ENCODE data around the gene UMAD1.

The UMAD1 gene

DNA sequence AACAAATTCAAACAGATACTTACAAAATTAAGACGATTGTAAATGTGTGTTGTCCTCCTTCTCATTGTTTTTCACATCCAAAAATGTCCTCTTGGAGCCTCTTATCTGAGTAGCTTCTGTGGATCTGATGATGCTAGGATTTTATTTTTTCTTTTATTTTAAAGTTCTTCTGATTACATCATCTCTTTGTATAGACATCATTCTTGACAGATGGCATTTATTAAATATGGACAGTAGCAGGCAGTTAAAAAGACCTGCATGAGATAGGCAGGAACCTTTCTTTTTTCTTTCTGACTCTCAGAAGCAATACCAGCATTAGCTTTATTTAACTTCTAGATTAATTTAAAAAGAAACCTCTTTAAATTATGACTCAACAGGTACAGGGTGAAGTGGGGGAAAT lies 77.9 kb downstream of the UMAD1 start, which contains the start of gene RPA3:
RPA3 (minus strand) TSS at position 116 of the 400 bp plus-strand sequence. CDS start 78,189 bp downstream, outside the sequence.
- TF ChIP-seq, protein P1, sequence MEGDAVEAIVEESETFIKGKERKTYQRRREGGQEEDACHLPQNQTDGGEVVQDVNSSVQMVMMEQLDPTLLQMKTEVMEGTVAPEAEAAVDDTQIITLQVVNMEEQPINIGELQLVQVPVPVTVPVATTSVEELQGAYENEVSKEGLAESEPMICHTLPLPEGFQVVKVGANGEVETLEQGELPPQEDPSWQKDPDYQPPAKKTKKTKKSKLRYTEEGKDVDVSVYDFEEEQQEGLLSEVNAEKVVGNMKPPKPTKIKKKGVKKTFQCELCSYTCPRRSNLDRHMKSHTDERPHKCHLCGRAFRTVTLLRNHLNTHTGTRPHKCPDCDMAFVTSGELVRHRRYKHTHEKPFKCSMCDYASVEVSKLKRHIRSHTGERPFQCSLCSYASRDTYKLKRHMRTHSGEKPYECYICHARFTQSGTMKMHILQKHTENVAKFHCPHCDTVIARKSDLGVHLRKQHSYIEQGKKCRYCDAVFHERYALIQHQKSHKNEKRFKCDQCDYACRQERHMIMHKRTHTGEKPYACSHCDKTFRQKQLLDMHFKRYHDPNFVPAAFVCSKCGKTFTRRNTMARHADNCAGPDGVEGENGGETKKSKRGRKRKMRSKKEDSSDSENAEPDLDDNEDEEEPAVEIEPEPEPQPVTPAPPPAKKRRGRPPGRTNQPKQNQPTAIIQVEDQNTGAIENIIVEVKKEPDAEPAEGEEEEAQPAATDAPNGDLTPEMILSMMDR (conservative IDR thresholded peaks at IDR 0.05; ENCODE audit: low read depth): no peak
- CTCF ChIA-PET: no interaction called here
- no peak for DNase-seq (ENCODE audit: low spot score)
- POLR2A ChIA-PET (ENCODE audit: low non-redundant PET): no interaction called here
- no peak within 1 kb of the TSS for H3K27ac ChIP-seq

DNA sequence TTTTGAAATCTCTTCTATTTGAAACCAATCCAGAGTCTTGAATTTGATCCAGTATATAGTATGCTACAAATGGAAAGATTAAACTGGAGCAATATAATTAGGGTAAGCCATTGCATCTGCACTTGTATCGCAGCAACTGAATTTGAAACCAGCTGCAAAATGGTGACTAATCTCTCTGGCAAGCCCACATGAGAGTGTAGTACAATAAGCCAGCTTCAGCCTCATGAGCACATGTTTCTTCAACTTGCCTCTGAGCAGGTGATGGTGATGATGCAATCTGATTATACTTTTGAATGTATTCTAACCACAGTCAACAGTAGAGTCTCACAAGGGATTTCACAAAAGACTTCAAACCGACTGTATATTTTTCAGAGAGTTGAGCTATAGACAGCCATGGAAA lies 78.7 kb downstream of the UMAD1 start:
- TF ChIP-seq, protein P1 (conservative IDR thresholded peaks at IDR 0.05; ENCODE audit: low read depth): no peak
- no peak overlapping the region for H3K27ac ChIP-seq
- POLR2A ChIA-PET (ENCODE audit: low non-redundant PET): no interaction called here
- CTCF ChIA-PET: no interaction called here
- DNase-seq (ENCODE audit: low spot score): peak; percentile 76

DNA sequence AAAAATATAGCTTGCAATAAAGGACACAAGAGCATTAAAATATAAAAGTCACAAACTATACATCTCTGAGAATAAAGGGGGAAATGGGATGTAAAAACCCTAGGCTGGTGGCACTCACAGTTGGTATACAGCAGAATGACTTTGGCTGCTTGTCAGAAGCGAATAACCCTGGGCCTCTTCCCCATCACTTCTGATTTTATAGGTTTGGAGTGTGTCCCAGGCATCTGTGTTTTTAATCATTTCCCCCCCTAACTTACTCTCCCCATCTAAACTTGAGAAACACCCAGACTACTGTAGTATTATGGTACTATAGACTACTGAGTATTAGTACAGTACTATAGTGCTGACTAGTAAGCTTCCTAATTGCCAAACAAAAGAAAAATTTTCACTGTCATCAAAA lies 79.6 kb downstream of the UMAD1 start:
- POLR2A ChIA-PET (ENCODE audit: low non-redundant PET): no interaction called here
- TF ChIP-seq, protein P1 (conservative IDR thresholded peaks at IDR 0.05; ENCODE audit: low read depth): no peak
- CTCF ChIA-PET: no interaction called here
- no peak for DNase-seq (ENCODE audit: low spot score)
- H3K27ac ChIP-seq: no peak overlapping the region

DNA sequence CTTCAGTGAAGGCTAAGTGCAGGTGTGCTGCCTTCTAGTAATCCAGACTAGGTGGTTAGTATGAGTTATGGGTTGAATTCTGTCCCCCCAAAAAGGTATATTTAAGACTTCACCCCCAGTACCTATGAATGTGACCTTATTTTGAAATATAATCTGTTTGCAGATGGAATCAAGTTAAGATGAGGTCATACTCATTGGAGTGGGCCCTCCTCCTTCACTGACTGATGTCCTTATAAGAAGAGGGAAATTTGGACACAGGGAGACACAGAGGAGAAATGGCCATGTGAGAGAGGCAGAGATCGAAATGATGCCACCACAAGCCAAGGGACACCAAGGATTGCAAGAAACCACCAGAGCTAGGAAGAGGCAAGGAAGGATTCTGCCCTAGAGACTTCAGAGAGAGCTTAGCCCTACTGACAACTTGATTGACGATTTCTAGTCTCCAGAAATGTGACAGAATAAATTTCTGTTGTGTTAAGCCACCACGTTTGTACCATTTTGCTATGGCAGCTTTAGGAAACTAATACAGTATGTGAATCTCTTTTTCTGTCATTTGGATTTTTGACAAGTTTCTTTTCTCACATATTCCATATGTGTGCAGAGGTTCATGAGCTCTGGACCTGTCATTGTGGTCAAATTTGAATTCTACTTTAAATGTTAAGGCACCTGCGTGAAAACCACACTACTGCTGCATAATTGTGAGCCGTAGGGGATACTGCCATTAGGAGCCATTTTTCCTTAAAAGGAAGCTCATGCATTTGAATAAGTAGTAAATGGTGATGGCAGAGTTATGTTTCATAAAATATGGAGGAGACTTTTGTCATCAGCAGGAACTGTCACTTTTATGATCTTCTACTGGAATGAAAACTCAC lies 80.4 kb downstream of the UMAD1 start:
- TF ChIP-seq, protein P1 (conservative IDR thresholded peaks at IDR 0.05; ENCODE audit: low read depth): no peak
- CTCF ChIA-PET: no interaction called here
- no peak for DNase-seq (ENCODE audit: low spot score)
- POLR2A ChIA-PET (ENCODE audit: low non-redundant PET): no interaction called here
- no peak overlapping the region for H3K27ac ChIP-seq

DNA sequence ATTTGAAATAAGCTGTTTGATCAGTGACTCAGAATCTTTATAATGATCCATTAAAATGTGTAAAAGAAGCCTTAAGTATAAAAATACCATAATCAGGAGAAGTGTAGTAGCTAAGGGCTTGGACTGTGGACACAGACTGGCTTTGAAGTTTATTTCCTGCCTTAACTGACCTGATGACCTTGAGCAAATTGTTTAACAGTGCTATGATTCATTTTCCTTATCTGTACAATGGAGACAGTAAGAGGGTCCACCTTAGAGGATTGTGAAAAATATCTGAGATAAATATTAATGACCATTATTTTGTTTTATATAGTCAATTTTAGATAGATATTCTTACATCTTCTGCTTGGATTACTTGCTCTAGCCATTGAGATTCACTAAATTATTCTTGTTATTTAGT lies 91.2 kb downstream of the UMAD1 start:
- H3K27ac ChIP-seq: no peak overlapping the region
- TF ChIP-seq, protein P1 (conservative IDR thresholded peaks at IDR 0.05; ENCODE audit: low read depth): no peak
- CTCF ChIA-PET: no interaction called here
- POLR2A ChIA-PET (ENCODE audit: low non-redundant PET): no interaction called here
- no peak for DNase-seq (ENCODE audit: low spot score)

DNA sequence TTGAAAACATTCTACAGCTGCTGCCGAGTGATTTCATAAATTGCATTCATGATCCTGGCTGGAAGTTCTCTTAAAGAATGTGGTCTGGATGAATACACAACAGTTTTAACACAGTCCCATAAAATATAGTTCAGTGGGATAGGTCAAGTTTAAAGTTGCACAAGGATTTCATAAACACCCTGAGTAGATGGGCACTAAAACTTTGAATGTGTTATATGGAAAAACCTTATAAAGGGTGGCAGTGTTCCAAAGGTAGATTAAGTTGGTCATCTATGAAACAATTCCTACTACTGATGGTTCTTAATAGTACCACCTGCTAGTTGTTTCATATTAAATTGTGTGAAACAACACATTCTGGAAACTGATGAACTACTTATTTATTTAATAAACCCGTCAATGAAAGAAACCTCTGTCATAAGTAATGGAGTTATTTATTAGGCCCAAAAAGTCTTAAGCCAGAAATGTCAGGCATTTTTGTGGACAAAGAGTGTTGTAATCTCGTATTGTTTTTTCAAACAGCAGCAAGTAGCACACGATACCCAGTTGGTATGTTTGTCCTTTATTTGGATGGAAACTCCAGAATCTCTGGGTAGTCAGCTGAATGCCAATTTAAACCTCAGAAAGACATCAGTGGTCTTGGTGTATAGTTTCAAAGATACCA lies 92.2 kb downstream of the UMAD1 start:
- H3K27ac ChIP-seq: no peak overlapping the region
- POLR2A ChIA-PET (ENCODE audit: low non-redundant PET): no interaction called here
- DNase-seq (ENCODE audit: low spot score): no peak
- TF ChIP-seq, protein P1 (conservative IDR thresholded peaks at IDR 0.05; ENCODE audit: low read depth): no peak
- CTCF ChIA-PET: no interaction called here
